Activated gamma-delta T cell treated with Interleukin-2 at 50 U/mL for 16 hours (primary cell): Measurements from ENCODE around the gene ADORA2A.
A peak's percentile ranks its signal among the peaks of the same experiment; 100 is the strongest.

Experiments
- DNase-seq: peaks from one replicate; pipeline ENCODE4 v3.0.0-alpha.2; 2020

Gene ADORA2A

GRCh38 chr22:24419475-24419850, 7.9 kb upstream of the ADORA2A start:
- no peak for DNase-seq

GRCh38 chr22:24420072-24420976, 7.1 kb upstream of the ADORA2A start:
- DNase-seq, result no peak

GRCh38 chr22:24420977-24421343, 6.4 kb upstream of the ADORA2A start:
- no peak for DNase-seq

- peak; percentile 33 for DNase-seq
Measured at GRCh38 chr22:24421428-24421931, 5.9 kb upstream of the ADORA2A start.

- DNase-seq, result no peak
Measured at GRCh38 chr22:24422102-24422665, 5.2 kb upstream of the ADORA2A start.

- DNase-seq, result peak; percentile 57
Measured at GRCh38 chr22:24423519-24424000, 3.8 kb upstream of the ADORA2A start.

GRCh38 chr22:24424001-24424900, 3.1 kb upstream of the ADORA2A start:
- peak; percentile 29 for DNase-seq

- no peak for DNase-seq
Measured at GRCh38 chr22:24424901-24425775, 2.3 kb upstream of the ADORA2A start.

GRCh38 chr22:24426436-24426835, 963 bp upstream of the ADORA2A start:
- DNase-seq, result no peak

GRCh38 chr22:24426851-24427499, 424 bp upstream of the ADORA2A start:
- no peak for DNase-seq

- DNase-seq, result no peak
Measured at GRCh38 chr22:24428751-24429410, 1.5 kb downstream of the ADORA2A start.

GRCh38 chr22:24429411-24430365, 2.3 kb downstream of the ADORA2A start:
- DNase-seq, result peak; percentile 28

GRCh38 chr22:24430431-24431308, 3.3 kb downstream of the ADORA2A start:
- DNase-seq, result no peak

- no peak for DNase-seq
Measured at GRCh38 chr22:24431309-24432034, 4.1 kb downstream of the ADORA2A start.

GRCh38 chr22:24432059-24432853, 4.9 kb downstream of the ADORA2A start:
- no peak for DNase-seq

GRCh38 chr22:24433001-24433827, 5.8 kb downstream of the ADORA2A start:
- DNase-seq, result no peak
